HG02973 (cell line): Measurements from ENCODE around the gene SCIMP.
"Not testable (repeated sequence)": the region's sequence is repeated elsewhere in the genome, so short reads cannot be mapped to it uniquely, and the experiment has no call there.

Source experiments
- ATAC-seq: cut with Tn5 transposase; IDR thresholded peaks from one replicate; pipeline ENCODE4 v1.9.1; 2021; ENCODE audit warnings: moderate library complexity; ENCODE audit not compliant: unreplicated experiment

SCIMP gene

DNA sequence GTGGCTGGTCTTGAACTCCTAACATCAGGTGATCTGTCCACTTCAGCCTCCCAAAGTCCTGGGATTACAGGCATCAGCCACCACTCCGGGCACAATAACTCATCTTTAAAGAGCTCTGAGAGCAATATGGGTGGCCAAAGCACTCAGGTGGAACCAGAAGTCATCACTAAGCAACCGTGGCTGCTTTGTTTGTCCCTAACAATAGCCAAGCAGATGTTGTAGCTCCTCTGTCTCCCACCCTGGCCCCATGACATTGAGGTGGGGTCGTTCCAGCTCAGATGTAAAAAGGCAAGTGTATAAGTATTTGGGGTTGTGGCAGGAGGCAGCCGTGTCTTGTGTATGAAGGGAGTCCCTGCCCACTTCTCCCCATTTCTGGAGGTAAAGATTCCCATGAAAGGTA is 3.7 kb upstream of the SCIMP start:
- no peak for ATAC-seq

DNA sequence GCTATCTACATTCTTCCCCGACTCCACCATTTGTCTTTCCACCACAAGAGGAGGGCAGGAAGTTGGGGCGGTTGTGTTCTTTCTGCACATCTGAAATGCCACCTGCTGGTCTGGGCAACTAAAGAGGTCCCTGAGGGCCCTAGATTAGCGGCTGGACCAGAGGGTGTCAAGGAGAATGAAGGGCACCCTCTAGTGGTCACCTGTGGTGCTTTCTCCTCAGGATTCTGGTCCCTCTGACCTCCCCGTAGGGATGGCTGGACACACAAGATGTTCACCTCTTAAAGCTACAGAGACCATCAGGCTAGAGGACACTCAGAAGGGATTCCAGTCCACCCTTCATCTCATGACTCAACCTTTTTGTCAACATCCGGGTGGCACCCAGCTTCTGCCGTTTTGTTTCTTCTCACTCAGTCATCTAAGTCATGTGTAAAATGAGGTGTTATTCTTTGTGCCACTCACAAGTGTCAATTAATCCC is 2.9 kb upstream of the SCIMP start:
- ATAC-seq: no peak

DNA sequence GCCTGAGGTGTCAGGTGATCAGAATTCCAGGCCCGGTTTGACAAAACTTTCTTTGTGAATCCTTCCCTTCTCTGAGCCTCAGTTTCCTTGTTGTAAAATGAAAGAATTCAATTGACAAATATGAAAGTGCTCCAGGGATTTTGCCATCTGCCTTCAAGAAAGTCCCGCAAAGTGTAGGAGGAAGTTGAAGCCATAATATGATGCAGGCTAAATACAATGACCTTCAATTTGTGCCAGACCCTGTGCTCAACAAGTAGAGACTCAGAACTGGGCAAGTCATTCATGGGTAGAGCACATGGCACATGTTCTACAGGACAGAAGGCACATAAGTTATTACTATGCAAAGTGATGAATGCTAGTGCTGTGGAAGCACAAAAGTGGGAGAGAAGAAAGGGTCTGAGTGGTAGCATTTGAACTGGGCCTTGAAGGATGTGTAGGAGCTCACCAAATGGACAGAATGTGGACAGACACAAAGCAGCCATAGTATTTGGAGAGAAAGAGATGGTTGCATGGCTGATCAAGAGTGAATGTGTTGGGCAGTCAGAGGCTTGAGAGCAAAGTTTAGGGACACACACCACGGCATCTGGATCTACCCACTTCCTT is 2.4 kb upstream of the SCIMP start:
- ATAC-seq: no peak

DNA sequence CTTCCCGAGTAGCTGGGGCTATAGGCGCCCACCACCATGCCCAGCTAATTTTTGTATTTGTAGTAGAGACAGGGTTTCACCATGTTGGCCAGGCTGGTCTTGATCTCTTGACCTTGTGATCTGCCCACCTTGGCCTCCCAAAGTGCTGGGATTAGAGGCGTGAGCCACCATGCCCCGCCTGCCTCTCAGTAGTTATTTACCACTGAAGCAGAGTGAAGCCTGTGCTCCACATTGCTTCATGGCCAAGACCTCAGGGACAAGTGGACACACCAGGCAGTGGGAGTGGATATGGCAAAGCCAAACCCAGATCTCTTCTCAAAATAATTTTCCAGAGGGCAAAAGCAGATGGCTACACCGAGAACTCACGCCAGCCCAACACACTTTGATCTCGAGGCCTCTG is 1.2 kb downstream of the SCIMP start:
- not testable (repeated sequence) for ATAC-seq

DNA sequence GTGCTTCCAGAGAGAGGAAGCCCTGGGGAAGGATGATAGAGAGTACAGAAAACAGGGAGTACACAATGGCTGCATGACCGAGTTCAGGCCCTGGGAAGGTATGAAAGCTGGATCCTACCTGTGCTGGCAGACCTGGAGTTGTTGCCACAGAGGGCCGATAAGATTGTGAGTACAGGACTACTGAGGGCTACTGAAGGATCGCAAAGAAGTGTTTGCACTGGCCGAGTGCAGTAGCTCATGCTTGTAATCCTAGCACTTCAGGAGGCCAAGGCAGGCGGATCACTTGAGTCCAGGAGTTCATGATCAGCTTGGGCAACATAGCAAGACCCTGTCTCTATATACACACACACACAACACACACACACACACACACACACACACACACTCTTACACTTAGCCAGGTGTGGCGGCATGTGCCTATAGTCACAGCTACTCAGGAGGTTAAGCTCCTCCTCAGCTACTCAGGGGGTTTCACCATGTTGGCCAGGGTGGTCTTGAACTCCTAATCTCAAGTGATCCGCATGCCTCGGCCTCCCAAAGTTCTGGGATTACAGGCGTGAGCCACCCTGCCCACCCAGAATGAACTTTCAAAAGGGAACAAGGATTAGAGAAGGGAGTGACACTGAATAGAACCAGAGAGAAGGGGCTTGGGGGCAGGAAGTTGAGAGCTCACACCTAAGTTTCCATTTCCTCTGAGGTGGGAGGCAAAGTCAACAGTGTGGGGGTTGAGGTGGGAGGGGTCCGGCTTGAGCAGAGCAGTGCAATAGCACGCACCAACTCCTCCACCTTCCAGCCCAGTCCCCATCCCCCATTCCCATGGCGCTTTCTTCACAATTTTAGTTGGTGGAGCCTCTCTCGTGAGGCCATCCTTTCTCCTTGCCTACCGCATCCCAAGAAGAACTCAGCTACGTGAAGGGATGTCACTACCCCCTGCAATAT is 7.5 kb downstream of the SCIMP start:
- no peak for ATAC-seq

DNA sequence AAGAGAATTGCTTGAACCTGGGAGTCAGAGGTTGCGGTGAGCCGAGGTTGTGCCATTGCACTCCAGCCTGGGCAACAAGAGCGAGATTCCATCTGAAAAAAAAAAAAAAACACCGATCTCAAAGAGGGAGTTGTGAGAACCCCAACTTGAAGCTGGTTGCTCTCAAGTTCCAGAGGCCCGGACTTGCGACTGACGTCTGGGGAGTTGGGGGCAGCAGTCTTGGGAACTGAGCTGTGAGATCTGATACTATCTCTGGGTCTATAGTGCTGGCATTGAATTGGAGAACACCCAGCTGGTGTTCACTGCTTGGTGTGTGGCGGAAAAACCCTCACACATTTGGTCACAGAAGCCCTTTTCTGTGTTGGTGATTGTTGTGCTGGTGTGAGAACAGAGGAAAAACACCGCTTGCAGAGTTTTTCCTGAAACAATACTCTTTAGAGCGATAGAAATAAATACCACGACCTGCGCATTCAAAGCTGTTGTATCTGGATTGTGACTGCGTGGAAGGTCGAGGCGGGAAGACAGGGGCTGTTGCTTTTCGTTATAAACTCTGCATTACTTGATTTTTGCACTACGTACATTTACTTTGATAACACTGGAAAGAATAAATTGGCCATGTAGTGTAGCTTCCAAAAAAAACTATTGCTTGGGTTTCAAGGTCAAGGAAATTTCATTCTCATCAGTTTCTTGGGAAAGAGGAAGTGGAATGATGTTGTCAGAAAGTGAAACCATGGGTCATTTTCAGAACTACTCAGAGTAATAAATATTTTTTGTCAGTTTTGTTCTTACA is 8.8 kb downstream of the SCIMP start:
- no peak for ATAC-seq

DNA sequence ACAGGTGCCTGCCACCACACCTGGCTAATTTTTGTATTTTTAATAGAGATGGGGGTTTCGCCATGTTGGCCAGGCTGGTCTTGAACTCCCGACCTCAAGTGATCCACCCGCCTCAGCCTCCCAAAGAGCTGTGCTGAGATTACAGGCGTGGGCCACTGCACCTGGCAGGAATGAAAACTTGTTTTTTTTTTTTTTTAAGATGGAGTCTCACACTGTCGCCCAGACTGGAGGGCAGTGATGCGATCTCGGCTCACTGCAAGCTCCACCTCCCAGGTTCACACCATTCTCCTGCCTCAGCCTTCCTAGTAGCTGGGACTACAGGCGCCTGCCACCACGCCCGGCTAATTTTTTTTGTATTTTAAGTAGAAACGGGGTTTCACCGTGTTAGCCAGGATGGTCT is 12.7 kb downstream of the SCIMP start:
- not testable (repeated sequence) for ATAC-seq

DNA sequence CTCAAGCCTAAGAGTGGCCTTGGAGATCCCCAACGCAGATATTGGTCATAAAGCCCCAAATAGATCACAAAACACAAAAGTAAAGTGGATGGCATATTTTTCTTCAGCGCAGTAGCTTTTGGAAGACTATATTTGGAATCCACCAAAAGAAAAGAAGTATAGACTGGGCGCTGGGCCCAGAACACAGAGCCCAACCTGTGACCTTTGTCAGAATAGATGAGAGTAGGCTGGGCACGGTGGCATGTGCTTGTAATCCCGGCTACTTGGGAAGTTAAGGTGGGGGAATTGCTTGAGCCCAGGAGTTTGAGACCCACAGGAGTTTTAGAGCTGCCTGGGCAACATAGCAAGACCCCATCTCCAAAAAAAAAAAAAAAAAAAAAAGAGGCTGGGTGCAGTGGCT is 14.6 kb downstream of the SCIMP start:
- no peak for ATAC-seq

DNA sequence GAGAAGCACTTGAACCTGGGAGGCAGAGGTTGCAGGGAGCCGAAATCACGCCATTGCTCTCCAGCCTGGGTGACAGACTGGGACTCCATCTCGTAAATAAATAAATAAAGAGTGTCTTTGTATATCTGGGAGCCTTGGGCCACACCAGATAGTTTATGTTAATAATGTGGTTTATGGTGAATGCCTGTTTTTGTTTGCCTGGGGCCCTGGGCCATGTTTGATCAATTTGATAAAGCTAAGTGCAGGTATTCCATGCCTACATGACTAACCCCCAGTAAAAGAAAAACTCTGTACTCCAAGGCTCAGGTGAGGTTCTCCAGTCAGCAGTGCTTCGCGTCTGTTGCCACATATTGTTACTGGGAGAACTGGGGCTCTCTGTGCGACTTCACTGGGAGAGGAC is 15.1 kb downstream of the SCIMP start:
- ATAC-seq: no peak

DNA sequence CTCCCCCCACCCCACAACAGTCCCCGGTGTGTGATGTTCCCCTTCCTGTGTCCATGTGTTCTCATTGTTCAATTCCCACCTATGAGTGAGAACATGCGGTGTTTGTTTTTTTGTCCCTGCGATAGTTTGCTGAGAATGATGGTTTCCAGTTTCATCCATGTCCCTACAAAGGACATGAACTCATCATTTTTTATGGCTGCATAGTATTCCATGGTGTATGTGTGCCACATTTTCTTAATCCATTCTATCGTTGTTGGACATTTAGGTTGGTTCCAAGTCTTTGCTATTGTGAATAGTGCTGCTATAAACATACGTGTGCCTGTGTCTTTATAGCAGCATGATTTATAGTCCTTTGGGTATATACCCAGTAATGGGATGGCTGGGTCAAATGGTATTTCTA is 17.1 kb downstream of the SCIMP start:
- not testable (repeated sequence) for ATAC-seq

DNA sequence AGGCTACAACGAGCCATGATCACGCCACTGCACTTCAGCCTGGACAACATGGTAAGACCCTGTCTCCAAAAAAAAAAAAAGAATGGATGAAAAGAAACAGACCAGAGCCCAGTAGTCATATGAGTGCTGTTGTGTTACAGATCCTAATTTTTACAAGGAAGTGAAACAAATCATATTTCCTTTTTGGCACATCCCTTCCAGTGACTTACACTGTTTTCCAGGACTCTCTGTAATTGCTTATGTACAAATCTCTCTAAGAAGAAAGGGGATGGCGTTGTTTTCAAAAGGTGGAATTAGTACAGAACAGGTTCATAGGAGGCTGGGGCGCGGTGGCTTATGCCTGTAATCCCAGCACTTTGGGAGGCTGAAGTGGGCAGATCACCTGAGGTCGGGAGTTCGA is 23.2 kb downstream of the SCIMP start:
- ATAC-seq: no peak

DNA sequence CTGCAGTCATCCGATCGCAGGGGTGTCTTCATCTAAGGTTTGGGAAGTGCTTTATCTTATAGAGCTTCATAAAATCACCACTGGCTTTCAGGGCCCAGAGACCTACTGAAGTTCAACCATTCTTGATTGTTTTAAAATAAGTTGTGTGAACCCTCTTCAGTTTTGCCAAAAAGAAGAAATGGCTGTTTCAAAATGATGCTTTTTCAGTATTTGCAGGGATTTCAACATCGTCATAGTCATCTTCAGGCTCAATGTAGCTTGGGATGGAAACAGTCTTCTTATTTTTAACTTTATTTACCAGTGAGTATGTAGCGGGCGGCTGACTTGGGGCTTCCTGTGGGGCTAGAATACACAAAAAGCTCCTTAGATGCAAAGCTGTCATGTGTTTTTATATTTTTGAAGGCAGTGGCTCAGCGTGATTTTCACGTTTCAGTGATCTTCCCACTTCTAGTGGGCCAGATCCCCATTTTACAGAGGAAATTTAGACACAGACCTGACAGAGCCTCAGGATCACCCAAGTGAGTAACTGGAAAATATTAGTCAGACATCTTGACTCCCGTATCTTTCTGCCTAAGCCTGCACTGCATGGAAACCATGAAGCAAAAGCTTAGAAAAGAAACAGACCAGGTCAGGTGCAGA is 23.9 kb downstream of the SCIMP start:
- ATAC-seq: no peak

DNA sequence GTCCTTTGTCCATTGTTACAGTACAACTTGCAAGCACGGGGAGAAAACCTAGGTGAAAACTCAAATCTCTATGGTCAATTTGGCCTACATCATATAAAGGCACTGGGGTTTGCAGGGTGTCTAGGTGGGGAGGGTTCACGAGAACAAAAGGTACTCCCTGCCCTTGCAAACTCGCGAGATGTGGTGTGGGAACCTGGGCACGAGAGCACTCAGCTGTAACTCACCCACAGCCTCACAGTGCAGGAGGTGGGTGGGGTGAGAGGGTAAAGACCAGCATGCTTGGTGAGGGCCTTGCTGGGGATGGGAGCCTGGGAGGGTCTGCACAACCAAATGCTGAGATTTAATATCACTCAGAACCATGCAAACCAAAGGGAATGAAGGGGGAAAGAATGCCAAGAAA is 24.6 kb downstream of the SCIMP start:
- ATAC-seq: no peak

DNA sequence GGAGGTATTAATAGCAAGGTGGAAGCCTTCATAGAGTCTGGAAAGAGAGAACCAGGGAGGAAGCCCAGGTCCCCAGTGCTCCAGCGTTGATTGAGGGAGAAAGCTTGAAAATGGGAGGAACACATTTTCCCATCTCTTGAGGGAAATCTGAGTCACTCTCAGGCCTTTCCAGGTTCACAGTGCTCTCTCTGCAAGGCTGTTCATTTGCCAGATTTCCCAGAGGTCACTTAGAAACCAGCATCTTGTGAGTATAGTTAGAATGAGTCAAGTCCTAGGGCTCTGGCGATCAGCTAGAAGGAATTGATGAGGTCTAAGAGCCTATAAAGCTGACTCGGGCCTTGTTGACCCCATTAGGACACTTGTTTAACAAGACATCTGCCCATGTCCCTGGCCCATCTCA is 25.3 kb downstream of the SCIMP start:
- ATAC-seq: no peak

DNA sequence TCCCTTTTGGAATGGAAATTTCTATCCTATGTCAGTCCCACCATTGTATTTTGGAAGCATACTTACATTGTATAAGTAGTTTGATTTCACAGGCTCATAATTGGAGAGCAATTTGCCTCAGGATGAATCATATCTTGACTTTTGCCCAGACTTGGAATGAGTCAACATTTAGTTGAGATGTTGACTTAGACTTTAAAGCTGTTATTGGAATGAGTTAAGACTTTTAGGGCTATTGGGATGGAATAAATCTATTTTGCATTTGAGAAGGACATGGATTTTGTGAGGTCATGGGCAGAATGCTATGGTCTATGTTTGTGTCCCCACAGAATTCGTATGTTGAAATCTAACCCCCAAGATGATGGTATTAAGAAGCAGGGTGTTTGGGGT is 30.8 kb downstream of the SCIMP start:
- ATAC-seq: no peak

DNA sequence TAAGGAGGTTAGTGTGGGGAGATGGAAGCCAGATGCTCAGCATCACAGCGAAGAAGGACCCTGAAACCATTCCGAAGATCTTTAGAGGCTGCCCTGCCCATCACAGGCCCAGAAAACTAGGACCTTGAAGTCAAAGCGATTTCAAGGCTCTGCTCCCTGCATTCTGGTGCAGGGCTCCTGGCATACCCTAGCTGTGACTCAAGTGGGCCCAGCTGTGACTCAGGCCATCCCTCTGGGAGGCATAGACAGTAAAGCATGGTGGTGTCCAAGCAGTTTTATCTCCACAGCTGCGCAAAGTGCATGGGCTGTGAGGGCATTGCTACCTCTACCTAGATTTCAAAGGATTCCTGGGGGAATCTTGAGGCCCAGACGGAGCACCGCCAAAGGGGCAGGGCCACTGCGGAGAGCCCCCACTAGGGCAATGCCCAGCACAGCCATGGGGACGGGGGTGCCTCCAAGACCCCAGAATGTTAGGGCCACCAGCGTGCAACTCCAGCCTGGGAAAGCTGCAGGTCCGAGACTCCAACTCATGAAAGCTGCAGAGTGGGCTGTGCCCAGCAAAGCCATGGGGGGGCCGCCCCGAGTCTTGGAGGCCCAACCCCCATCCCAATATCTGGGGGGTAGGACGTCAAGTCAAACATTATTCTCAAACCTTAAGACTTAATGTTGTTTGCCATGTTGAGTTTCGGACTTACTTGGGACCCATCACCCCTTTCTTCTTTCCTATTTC is 31.3 kb downstream of the SCIMP start:
- ATAC-seq: no peak

DNA sequence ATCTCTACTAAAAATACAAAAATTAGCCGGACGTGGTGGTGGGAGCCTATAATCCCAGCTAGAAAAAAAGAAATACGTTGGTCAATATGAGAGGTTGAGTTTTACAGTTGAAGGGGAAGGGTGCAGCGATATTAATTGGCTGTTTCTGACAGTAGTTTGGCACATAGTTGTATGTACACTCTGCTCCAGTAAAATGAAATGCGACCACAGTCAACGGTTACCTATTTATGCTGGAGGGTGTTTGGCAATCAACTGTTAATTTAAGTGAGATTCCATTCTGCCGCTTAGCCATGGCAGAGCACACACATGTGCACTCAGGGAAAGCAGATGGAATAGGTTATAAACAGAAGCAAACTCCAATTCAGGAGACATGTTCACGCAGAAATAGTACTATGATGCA is 33.6 kb downstream of the SCIMP start:
- ATAC-seq: no peak

DNA sequence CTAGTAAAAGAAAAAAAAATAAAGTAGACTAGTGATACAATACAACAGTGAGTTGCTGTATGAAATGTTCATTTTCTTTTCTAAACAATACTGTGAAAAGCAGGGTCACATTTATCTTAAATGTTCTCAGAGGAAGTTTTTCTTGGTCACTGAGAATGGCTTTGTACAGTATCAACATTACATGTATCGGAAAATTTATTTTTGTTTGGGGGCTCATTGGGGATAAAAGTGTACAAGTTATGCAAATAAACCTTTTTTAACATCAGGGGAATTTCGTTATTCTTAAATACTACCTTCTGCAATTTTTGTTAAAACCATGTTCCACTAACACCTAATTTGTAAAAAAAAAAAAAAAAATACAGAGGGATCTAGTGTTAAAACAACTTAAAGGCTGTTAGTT is 34.3 kb downstream of the SCIMP start:
- ATAC-seq: no peak

DNA sequence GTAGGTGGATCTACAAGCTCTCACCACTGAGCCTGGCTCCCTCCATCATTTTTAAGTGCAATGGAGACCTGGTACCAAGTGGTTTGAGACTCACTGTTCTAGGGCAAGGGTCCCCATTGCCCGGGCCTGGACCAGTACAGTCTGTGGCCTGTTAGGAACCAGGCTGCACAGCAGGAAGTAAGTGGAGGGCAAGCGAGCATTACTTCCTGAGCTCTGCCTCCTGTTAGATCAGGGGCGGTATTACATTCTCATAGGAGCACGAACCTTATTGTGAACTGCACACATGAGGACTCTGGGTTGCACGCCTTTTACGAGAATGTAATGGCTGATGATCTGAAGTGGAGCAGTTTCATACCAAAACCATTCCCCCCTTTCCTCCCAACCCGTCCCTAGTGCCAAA is 36.2 kb downstream of the SCIMP start:
- no peak for ATAC-seq

DNA sequence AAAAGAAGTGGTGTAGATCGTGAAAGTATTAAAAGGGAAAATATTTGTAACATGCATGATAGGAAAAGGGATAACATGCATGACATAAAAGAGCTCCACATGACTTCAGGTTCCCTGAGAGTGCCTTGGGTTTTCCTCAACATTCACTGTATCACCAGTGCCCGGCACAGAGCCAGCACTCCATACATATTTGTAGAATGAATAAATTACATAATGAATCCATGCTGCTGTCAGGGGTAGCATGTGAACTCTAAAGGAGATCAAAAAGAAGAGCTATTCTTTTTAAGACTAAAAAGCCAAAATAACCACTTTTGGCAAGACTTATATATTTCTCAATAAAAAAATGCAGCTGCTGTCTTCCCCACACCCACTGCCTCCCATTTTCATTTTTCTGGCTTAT is 40.3 kb downstream of the SCIMP start:
- ATAC-seq: no peak
